NCI-H2029 (cell line): ENCODE results near the gene SLC1A7.

Experiments used
- DNase-seq: peaks from one replicate; lab custom pipeline; 2025; lab: John Stamatoyannopoulos, UW

The SLC1A7 gene

DNA sequence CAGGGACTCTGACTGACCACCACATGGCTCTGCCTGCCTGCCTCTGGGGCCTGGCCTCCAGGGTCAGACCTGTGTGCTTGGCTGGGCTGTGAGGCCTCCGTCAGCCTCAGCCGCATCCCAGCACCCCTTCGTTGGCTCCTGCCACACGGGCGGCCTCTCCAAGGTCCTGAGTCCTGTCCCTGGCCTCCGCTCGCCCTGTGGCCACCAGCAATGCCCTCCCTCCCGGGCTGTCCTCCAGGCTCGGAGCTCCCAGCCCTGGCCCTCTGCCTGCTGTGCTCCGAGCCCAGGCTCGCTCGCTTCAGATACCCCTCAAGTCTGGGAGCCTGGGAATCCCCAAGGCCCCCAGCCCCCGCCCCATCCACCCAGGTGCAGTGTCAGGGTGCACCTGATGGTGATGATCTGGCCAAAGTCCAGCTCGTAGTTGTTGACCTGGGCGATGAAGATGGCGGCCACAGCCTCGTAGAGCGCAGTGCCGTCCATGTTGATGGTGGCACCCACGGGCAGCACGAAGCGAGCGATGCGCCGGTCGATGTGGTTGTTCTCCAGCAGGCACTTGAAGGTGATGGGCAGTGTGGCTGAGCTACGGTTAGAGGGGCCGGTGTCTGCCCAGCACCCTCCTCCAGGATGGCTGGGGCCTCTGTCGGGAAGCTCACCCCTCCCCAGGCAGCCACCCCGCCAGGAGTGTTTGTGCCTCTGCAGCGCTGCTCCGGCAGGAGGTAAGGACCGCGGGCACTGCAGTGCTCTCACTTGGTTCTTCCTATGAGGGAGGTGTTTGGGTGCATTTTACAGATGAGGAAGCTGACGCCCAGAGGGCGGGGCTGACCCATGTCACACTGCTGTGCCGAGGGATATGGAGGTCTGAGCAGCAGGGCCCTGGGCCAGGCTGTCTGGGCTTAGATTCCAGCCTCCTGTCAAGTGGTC lies 52.0 kb downstream of the SLC1A7 start:
- no peak for DNase-seq

DNA sequence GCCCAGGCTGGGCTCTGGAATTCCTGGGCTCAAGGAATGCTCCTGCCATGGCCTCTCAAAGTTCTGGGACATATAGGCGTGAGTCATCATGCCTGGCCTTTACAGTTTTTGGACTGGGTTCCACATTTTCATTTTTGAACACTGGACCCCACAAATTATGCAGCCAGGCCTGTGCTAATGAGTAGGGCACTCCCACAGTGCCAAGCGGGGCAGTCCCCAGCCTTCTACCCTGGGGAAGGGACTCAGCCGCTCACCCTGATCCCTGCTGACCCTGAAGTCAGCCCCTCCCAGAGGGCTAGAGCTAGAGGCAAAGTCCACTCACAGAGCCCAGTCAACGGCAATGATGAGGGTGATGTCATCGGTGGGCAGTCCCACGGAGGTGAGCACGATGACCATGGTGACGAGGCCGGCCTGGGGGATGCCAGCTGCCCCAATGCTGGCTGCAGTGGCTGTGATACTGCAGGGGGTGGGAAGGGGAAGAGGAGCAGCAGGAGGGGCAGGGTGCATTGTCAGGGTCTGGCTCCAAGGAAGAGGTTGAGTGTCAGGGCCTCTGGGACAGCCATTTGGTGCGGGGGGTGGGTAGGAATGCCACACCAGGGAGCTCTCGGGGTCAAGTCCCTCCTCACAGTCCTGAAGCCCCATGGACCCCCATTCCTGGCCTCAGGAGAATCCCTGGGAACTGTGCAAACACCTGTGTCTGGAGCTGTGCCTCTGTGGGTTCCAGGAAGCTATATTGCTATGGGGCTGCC lies 52.8 kb downstream of the SLC1A7 start:
- DNase-seq, result no peak

DNA sequence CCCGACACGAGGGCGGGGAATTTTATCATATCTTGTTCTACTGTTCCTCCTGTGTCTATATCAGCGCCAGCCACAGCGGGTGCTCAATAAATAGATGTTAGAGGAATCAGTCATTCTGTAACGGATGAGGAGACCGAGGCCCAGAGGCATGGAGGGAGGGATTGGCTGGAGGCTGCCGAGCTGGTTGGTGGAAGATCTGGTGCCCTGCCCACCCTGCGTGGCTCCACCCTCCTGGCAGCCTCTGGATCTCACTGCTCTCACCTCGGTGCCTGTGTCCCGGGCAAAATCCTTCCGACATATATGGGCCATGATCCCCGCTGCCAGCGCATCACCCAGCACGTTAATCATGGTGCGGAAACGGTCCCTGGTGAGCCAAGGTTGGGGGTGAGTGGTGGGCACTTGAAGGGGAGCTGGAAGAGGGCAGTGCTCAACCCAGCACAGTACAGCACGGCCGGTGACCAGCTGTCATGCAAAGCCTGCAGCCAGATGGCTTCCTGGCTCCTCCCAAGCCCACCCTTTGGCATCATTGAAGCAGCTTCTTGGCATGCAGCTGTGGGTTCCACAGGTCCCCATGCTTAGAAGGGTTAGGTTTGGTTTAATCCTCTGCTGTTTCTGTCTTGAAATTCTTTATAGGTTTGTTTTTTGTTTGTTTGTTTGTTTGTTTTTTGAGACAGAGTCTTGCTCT lies 53.7 kb downstream of the SLC1A7 start:
- no peak for DNase-seq

DNA sequence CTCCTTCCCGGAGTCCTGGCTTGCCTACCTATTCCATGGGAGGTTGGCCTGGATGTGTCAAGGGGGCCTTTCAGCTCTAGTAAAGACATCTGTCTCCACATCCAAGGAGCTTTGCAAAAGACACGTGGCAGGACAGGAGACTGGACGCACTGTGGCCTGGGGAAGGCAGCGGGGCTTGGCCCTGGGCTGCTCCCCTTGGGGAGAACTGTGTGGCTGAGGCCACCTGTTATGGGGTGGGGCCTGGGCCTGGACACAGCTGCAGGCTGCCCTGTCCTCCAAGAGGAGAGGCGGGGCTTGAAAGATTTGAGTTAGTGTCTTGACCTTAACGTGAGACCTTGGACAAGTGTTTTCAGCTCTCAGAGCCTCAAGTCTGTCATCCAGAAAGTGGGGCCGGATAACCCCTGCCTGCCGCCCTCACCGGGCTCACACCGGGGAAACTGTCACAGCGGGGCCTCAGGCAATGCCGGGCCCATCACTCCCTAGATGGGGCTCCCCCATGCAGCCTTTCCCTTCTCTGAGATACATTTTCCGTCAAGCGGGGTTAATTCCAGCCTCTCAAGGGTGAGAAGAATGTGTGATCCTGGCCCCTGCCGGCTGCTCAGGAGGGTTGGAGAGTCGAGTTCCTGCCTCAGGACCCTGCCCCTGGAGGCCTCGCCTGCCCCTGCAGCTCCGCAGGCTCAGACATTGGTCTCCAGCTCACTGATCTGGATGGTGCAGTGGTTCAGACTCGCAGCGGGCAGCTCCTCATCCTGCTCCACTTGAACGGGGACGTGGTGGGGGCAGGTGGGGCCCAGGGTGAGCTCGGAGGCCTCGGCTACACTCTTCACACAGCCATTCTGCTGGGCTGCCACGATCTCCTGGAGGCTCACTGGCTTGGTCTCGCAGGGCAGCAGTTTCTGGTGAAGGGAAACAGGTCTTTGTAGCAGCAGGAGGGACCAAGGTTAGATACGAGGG lies 54.8 kb downstream of the SLC1A7 start:
- no peak for DNase-seq

DNA sequence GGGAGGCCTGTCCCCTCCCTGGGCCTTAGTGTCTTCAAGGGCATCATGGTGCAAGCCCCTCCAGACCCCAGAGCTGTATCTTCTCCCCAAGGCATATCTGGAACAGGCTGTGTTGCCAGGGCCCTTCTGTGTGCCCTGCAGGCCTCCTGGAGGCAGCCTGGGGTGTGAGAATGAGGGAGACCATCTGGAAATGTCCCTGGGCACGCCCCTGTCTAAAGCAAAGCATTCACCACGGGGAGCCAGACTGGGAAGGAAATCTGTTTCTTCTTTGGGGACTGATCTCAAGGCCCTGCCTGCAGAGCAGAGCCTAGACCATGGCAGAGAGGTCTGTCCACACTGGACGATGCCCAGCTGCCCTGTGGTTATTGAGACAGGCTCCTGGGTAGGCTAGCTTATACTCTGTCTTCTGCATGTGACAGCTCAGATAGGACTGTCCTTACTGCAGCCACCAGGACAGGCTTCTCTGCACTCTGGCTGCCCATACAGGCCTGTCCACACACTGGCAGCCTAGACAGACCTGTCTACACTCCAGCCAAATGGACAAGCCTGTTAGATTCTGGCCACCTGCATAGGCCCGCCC lies 55.9 kb downstream of the SLC1A7 start:
- no peak for DNase-seq

DNA sequence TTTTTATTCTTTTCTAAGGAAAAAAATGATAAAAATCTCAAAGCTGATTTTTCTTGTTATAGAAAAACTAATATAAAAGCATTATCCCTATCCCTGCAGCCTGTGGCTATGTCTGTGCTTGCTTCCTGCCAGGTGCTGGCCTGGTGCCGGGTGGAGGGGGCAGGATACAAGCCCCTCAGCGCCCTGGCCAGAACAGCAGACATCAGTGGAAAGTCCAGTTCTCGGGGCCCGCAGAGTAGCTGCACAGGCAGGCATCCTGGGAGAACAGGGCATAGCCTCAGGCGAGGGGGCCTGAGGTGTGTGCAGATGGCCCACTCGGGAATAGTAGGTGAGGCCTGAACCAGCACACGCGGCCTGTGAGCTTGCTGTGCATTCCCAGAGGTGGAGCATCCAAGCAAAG lies 57.0 kb downstream of the SLC1A7 start:
- DNase-seq, result no peak

DNA sequence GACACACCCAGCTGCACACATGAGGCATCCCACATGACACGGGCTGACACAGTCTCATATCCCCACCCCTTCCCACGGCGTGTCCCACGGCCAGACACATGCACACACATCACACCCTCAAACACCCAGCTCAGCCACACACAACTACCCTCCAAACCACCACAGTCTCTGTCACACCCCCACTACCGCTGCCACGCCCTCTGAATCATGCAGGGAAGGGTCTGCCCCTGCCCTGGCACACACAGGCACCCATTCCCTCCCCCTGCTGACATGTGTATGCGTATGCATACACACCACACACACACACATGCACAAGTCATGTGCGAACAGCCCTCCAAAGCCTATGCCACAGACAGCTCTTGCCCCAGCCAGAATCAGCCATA lies 57.9 kb downstream of the SLC1A7 start:
- DNase-seq, result no peak

DNA sequence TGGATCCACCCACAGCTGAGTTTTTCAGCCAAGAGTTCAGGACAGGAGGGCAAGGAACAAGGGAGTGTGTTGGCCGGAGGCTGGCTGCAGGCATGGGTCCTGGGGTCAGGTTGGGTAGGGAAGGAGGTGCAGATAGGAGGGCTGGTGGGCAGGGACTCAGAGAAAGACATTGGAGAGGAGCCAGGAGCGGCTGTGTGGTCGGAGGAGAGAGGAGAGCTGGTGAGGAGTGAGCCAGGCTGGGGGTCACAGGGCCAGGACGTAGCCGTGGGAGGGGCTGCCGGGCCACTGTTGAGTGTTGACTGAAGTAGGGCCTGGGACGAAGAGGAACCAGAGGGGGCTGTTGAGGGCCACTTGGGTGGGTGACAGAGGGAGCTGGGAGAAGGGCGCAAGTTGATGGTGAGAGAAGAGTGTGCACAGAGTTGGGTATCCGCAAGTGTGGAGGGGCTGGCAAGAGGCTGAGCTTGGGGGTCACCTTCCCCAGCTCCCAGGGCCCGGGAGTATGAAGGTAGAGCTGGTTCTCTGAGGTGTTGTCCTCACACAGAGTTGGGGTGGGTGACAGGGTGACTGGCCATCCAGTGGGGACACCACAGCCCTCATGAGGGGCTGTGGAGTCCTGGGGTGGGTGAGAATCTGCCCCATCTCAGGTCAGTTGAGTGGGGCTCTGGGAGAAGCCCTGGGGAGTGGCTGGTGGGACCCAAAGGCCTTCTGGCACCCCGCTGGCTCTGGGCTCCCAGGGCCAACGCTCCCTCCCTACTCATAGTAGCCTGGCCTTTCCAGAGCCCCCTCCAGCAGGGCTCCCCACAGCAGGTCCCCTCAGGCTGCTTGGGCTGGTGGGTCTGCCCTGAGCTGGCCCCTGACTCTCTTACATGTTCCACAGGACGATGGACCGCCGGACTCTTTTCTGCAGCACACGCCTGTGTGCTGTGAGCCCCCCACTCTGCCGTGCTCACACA lies 58.5 kb downstream of the SLC1A7 start:
- DNase-seq, result no peak

DNA sequence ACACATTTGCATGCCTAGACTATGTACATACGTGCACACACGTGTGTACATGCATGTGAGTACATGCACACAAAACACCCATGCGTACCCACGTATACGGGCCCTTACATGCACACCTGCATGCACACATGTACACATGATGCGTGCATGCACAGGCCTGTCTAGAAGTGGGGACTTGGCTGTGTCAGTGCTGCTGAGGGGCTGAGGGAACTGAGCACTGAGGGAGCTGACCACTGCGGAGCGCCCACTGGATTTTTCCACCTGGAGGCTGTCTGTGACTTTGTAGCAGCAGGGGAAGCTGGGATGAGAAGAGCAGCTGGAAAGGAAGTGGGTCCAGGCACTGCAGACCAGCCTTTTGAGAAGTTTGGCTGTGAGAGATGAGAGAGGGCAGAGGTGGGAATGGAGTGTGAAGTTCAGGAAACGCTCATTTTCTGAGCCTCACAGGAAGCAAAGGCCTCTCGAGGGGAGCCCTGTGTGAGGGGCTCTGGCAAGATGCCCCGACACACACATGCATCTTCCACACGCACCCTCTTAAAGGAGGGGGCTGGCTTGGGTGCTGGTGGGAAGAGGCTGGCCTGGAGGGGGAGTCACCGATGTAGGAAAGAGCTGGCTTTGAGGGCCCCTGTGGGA lies 59.5 kb downstream of the SLC1A7 start:
- no peak for DNase-seq

DNA sequence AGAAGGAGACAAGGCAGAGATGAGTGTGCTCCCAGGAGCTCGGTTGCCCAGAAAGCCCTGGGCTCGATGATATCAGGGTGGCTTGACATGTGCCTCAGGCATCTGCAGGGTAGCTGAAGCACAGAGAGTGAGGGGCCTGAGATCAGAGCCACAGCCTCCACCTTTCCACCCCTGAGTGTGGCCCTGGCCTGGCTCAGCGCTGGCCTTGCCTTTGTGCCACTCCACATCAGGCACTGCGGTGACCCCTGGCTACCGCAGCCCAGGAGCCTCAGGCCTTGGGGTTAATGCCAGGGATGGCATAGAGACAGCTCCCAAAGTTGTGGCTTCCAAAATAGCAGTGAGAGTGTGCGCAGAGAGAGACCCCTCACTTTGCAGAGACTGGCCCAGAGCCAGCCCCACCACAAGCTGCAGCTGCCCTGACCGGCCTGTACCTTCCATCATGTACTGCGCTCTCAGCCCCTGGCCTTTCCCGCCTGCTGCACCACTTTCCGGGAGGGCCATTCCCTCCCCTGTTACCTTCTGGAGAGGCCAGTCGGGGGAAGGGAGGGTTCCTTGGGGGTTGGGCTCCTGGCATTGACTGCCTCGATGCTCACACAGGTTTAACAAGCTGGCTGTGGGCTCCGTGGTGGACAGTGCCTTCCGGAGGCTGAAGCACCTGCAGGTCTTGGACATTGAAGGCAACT lies 60.9 kb downstream of the SLC1A7 start:
- DNase-seq, result no peak

DNA sequence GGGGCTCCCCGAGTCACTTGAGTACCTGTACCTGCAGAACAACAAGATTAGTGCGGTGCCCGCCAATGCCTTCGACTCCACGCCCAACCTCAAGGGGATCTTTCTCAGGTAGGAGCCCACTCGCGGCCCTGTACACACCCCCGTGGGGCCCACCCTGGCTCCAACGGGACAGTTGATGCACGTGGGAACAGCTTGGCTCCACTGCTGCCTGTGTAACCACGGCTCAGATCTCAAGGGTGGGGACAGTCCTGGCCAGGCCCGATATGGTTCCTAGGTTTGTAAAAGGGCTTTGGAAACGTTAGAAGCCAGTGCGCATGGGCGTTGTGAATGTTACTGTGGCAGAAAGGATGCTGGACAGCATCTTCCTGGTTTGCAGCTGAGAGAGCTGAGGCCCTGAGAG lies 61.7 kb downstream of the SLC1A7 start:
- DNase-seq, result no peak

DNA sequence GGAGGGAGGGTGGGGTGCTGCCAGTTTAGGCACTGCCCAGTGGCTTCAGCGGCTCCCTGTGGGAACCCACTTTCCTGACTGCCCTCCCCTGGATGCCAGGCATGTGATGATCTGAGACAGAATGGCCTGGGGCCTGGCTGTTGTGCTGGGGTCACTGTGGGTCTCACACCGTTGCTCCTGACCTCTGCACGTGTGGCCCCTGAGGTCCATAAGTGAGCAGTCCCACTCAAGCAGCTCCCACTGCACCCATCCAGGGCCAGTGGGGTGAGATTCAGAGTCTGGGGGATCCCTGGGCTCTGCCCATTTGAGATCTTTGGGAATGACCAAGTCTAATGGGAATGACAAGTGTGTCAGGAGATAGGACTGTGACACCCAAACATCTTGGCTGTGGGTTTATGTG lies 62.4 kb downstream of the SLC1A7 start:
- DNase-seq, result no peak

DNA sequence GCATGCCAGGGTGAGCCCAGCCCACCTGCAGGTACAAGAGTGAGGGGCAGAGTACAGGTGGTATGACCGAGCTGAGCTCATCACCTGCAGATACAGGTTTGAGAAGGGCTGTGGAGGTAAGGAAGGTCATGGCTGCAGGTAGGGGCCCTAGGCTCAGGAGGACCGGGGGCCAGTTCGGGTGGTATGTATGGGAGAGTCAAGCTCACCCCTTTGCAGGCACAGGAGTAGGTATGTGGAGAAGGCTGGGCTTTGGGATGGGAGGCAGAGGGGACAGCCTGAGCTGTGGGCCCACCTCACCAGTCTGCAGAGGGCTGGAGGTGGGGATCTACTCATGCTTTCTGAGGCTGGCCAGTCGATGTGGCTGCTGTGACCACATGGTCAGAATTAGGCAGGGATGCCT lies 63.2 kb downstream of the SLC1A7 start:
- DNase-seq, result no peak

DNA sequence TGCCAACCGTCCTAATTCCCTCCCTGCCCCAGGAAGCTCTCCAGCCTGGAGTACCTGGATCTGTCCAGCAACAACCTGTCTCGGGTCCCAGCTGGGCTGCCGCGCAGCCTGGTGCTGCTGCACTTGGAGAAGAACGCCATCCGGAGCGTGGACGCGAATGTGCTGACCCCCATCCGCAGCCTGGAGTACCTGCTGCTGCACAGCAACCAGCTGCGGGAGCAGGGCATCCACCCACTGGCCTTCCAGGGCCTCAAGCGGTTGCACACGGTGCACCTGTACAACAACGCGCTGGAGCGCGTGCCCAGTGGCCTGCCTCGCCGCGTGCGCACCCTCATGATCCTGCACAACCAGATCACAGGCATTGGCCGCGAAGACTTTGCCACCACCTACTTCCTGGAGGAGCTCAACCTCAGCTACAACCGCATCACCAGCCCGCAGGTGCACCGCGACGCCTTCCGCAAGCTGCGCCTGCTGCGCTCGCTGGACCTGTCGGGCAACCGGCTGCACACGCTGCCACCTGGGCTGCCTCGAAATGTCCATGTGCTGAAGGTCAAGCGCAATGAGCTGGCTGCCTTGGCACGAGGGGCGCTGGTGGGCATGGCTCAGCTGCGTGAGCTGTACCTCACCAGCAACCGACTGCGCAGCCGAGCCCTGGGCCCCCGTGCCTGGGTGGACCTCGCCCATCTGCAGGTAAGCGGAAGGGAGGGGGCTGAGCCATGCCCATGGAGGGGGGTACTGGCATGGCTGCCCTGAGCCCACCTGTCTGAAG lies 63.9 kb downstream of the SLC1A7 start:
- no peak for DNase-seq

DNA sequence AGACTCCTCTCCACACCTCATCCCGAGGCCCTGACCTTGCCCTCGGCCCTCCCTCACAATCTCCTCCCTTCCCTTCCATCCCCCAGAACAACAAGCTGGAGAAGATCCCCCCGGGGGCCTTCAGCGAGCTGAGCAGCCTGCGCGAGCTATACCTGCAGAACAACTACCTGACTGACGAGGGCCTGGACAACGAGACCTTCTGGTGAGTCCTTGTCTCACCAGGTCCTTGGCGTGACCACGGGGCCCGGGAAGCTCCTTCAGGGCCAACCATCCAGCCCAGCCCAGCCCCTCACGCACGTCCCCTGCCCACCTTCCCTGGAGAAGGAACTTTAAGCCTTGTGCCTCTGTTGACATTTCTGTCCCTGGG lies 64.9 kb downstream of the SLC1A7 start:
- no peak for DNase-seq

DNA sequence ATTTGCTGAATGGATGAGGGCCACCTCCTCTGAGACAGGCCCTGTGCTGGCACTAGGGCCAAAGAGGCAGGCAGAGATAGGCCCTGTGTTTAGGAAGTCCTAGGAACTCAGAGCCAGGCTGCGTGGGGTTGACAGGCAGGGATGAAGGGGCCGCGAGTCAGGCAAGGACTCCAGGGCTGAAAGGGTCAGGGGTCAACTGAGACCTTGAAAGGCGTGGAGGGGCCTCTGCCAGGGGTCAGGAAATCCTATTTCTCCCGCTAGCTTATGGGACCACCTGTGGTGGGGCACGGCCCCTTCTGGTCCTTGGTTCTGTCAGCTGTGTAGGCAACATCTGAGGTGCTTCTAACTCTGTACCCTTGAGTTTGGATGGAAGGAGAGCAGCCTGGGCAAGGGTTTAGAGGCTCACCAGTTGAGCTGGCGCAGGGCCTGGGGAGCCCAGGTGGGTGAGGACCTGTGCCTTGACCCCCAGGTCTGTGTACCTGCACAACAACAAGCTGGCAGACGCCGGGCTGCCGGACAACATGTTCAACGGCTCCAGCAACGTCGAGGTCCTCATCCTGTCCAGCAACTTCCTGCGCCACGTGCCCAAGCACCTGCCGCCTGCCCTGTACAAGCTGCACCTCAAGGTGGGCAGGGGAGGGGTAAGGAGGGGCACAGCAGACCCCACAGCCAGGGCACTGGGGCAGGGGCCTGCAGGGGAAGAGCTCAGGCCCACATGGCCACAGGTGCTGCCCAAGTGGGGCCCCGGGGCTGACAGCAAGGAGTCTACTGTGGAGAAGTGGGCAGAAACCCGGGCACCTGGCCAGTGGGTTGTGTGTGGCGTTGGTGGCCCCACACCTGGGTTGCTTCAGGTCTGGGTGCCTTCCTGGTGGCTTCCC lies 65.5 kb downstream of the SLC1A7 start:
- no peak for DNase-seq

DNA sequence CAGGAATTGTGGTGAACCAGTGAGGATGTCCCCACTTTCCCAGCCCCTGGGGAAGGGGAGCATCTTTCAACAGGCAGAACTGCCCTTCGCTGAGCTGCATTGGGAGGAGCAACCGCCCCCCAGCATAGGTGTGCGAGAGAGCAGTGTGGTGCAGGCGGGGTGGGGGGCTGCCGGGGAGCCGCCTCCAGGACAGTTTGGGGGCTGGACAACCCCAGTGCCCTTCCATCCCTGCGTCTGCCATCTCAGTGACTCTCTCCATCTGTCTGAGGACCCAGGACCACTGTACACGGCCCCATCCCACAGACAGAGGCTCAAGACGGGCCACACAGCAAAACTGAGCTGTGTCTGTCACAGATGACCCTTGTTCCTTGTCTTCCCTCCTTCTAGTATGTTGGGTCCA lies 66.3 kb downstream of the SLC1A7 start:
- no peak for DNase-seq
